Body of pancreas (tissue), 4 donors: ENCODE results near the gene GRIK4. TPM values are rescaled to one million over a fixed set of nuclear protein-coding genes. Genes with fewer than 3 reads are reported as not detected.

Source experiments
- ATAC-seq: fragments of 150-250 bp; one replicate; pipeline ENCODE4 v1.9.1; 2016
- DNase-seq, 4 donors: peaks; one replicate each; pipeline ENCODE4 v3.0.0-alpha.2; 2019
- H3K27ac ChIP-seq, 4 donors: fragments of 200-600 bp; sonication (generic); 1 replicate in 3 of 4; 2 replicates in 1 of 4; pipeline versions ENCODE4 v1.5.1 to v1.6.1; 2016 to 2019; ENCODE audit warnings: mild to moderate bottlenecking in 1 of 4, mixed read lengths in 1 of 4, moderate library complexity in 1 of 4
- H3K27me3 ChIP-seq, 2 donors: fragments of 200-600 bp; sonication (generic); one replicate each; pipeline ENCODE4 v1.6.0; 2016; ENCODE audit warnings: mild to moderate bottlenecking in 1 of 2
- H3K36me3 ChIP-seq, 2 donors: fragments of 200-600 bp; sonication (generic); replicated peaks in 1 of 2; 2 replicates each; pipeline ENCODE4 v1.5.1; 2016; ENCODE audit warnings: low read depth in 2 of 2; ENCODE audit not compliant: insufficient read depth in 1 of 2
- H3K4me1 ChIP-seq: fragments of 200-600 bp; sonication (generic); one replicate; pipeline ENCODE4 v1.6.0; 2016
- H3K4me3 ChIP-seq, 2 donors: fragments of 200-600 bp; sonication (generic); 1 replicate in 1 of 2; 2 replicates in 1 of 2; pipeline ENCODE4 v1.5.1; 2016 to 2019
- H3K9me3 ChIP-seq, 3 donors: fragments of 200-600 bp; sonication (generic); 1 replicate in 2 of 3; 2 replicates in 1 of 3; pipeline ENCODE4 v1.5.1; 2016
- POLR2A ChIP-seq, 3 donors: fragments of 450-650 bp; IDR thresholded peaks; one replicate each; pipeline ENCODE4 v1.6.1; 2016; ENCODE audit warnings: antibody characterized with exemption in 3 of 3, mild to moderate bottlenecking in 2 of 3
- WGBS, 2 donors: methylation state at CpG; one replicate each; pipeline ENCODE4 v1.1.5; 2017; 5-methylcytosine and 5-hydroxymethylcytosine counted together
- intact Hi-C: fragments of 100-400 bp; cut with DNase I; formaldehyde crosslinking; loops from one replicate; pipeline ENCODE4 v1.15.1; 2023
- total RNA-seq, 2 donors: library from RNA; depleted of rRNA; stranded (reverse); fragments of >200 nt; gene quantifications; one replicate each; pipeline ENCODE4 v1.1.0, GENCODE V29; 2016
- TF ChIP-seq, protein P1 (sequence below), 7 experiments: fragments of 450-650 bp in 4 of 7; fragments of 200-600 bp in 3 of 7; sonication (generic) in 3 of 7; IDR thresholded peaks; one replicate each; pipeline ENCODE4 v1.5.1; 2016 to 2019; ENCODE audit warnings: antibody characterized with exemption in 7 of 7

Gene GRIK4
- total RNA-seq, 2 donors from 2014 or later, result not detected

- Histone ChIP-seq H3K4me1 (no peaks in the 10 kb centered on the region), H3K4me3 (no peak overlapping the region), H3K27me3 (no peaks in the 10 kb centered on the region), H3K27ac (no peak overlapping the region), H3K9me3 (no peaks in the 10 kb centered on the region), H3K36me3 (no peaks in the 10 kb centered on the region)
- ATAC-seq, result no peak
- 60 to 67% methylated on average over 2 of the region's 2 CpGs for WGBS, 2 donors
- DNase-seq, result no peak
- intact Hi-C loops, result no loop called here
- TF ChIP-seq POLR2A (IDR thresholded peaks at IDR 0.05), result no peak
- TF ChIP-seq, protein P1, sequence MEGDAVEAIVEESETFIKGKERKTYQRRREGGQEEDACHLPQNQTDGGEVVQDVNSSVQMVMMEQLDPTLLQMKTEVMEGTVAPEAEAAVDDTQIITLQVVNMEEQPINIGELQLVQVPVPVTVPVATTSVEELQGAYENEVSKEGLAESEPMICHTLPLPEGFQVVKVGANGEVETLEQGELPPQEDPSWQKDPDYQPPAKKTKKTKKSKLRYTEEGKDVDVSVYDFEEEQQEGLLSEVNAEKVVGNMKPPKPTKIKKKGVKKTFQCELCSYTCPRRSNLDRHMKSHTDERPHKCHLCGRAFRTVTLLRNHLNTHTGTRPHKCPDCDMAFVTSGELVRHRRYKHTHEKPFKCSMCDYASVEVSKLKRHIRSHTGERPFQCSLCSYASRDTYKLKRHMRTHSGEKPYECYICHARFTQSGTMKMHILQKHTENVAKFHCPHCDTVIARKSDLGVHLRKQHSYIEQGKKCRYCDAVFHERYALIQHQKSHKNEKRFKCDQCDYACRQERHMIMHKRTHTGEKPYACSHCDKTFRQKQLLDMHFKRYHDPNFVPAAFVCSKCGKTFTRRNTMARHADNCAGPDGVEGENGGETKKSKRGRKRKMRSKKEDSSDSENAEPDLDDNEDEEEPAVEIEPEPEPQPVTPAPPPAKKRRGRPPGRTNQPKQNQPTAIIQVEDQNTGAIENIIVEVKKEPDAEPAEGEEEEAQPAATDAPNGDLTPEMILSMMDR (IDR thresholded peaks at IDR 0.05), result no peak
Observed at GRCh38 chr11:120912915-120913314, 401.4 kb downstream of the GRIK4 start.

DNA sequence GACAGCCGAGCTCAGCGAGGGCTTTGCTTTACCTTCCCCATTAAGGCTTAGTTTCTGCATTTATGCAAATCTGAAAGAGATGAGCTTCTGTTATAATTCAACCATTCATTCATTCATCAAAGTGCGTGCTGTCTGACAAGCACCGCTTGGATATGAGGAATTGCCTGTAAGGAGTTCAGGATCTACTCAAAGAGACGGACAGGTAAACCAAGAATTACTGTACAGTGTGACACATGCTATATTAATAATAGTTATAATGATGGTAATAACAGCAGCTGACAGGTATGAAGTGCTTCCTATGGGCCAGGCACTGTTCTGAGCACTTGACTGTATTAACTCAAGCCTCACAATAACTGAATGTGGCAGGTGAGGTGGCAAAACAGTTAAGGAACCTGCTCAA, 402.5 kb downstream of the GRIK4 start:
- no peaks in the 10 kb centered on the region for H3K4me1 ChIP-seq
- ATAC-seq (no peak), DNase-seq (no peak)
- no peaks in the 10 kb centered on the region for H3K36me3 ChIP-seq
- 67 to 81% methylated on average over 5 of the region's 5 CpGs for WGBS, 2 donors
- TF ChIP-seq, protein P1 (IDR thresholded peaks at IDR 0.05), result no peak
- no peak for TF ChIP-seq POLR2A (IDR thresholded peaks at IDR 0.05)
- H3K4me3 ChIP-seq, result no peak overlapping the region
- intact Hi-C loops, result no loop called here
- H3K27ac ChIP-seq, result no peak overlapping the region
- H3K9me3 ChIP-seq, result no peaks in the 10 kb centered on the region
- H3K27me3 ChIP-seq, result no peaks in the 10 kb centered on the region

- DNase-seq (no peak), ATAC-seq (no peak)
- Histone ChIP-seq H3K4me3 (no peak overlapping the region), H3K36me3 (no peaks in the 10 kb centered on the region), H3K27ac (no peak overlapping the region), H3K4me1 (no peaks in the 10 kb centered on the region), H3K9me3 (no peaks in the 10 kb centered on the region), H3K27me3 (no peaks in the 10 kb centered on the region)
- WGBS, 2 donors, result 32 to 41% methylated on average over 4 of the region's 4 CpGs
- intact Hi-C loops, result no loop called here
- no peak for TF ChIP-seq POLR2A (IDR thresholded peaks at IDR 0.05)
- TF ChIP-seq, protein P1 (IDR thresholded peaks at IDR 0.05), result no peak
Observed at GRCh38 chr11:120914601-120915000, 403.1 kb downstream of the GRIK4 start.

- intact Hi-C loops, result no loop called here
- Histone ChIP-seq H3K9me3 (no peaks in the 10 kb centered on the region), H3K36me3 (no peaks in the 10 kb centered on the region), H3K4me3 (no peak overlapping the region), H3K27ac (no peak overlapping the region), H3K27me3 (no peaks in the 10 kb centered on the region), H3K4me1 (no peaks in the 10 kb centered on the region)
- ATAC-seq (no peak), DNase-seq (no peak)
- no peak for TF ChIP-seq POLR2A (IDR thresholded peaks at IDR 0.05)
- TF ChIP-seq, protein P1 (IDR thresholded peaks at IDR 0.05), result no peak
- 29 to 46% methylated on average over 5 to 6 of the region's 6 CpGs for WGBS, 2 donors
Observed at GRCh38 chr11:120917559-120918239, 406.2 kb downstream of the GRIK4 start.

GRCh38 chr11:120918257-120918656, 406.7 kb downstream of the GRIK4 start:
- no peaks in the 10 kb centered on the region for H3K27me3 ChIP-seq
- H3K36me3 ChIP-seq, result no peaks in the 10 kb centered on the region
- DNase-seq, result no peak
- no peak overlapping the region for H3K4me3 ChIP-seq
- no peak for ATAC-seq
- TF ChIP-seq, protein P1 (IDR thresholded peaks at IDR 0.05), result no peak
- TF ChIP-seq POLR2A (IDR thresholded peaks at IDR 0.05), result no peak
- intact Hi-C loops, result no loop called here
- WGBS, 2 donors, result 40 to 44% methylated on average over 3 of the region's 3 CpGs
- no peaks in the 10 kb centered on the region for H3K4me1 ChIP-seq
- H3K27ac ChIP-seq, result no peak overlapping the region
- no peaks in the 10 kb centered on the region for H3K9me3 ChIP-seq
